Fibroblast of gingiva (primary cell): ENCODE data around the gene ANTXRL.
"Not testable (repeated sequence)": the region's sequence is repeated elsewhere in the genome, so short reads cannot be mapped to it uniquely, and the experiment has no call there.

Source experiments
- DNase-seq: peaks from one replicate; pipeline ENCODE4 v3.0.0-alpha.2; 2011; ENCODE audit warnings: low read depth

Gene ANTXRL

DNA sequence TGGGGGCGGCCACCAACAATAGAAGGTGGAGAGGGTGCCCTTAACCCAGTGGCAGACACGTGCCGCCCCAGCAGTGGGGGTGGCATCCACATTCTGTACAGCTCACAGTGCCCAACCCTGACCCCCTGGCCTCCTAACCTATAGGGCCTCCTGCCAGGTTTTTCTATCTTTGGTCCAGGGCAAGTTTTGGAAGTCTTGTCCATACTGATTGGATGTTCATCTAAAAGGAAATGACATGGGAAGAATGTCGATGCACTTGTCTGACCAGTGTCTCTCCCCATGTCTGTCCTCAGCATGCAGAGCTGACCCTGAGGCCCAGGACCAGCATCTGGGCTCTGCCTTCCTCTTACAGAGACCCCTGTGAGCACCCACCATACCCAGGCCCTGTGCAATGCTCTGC, 32.3 kb upstream of the ANTXRL start:
- no peak for DNase-seq

DNA sequence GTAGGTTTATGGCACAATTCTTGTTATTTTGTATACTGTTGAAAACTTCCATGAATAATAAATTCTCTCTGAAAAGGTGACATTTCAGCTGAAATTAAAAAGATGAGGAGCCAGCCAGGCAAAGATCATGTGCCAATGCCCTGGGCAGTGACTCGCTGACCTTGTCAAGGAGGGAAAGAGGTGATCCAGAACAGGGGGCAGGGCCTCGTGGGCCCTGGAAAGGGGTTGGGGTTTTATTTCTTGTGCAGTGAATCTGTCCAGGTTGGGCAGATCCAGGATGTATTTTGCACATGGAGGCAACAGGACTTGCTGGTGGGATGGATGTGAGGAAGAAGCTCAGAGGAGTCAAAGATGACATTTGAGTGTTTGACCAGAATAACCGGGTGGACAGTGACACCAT, 31.6 kb upstream of the ANTXRL start:
- DNase-seq = not testable (repeated sequence)

DNA sequence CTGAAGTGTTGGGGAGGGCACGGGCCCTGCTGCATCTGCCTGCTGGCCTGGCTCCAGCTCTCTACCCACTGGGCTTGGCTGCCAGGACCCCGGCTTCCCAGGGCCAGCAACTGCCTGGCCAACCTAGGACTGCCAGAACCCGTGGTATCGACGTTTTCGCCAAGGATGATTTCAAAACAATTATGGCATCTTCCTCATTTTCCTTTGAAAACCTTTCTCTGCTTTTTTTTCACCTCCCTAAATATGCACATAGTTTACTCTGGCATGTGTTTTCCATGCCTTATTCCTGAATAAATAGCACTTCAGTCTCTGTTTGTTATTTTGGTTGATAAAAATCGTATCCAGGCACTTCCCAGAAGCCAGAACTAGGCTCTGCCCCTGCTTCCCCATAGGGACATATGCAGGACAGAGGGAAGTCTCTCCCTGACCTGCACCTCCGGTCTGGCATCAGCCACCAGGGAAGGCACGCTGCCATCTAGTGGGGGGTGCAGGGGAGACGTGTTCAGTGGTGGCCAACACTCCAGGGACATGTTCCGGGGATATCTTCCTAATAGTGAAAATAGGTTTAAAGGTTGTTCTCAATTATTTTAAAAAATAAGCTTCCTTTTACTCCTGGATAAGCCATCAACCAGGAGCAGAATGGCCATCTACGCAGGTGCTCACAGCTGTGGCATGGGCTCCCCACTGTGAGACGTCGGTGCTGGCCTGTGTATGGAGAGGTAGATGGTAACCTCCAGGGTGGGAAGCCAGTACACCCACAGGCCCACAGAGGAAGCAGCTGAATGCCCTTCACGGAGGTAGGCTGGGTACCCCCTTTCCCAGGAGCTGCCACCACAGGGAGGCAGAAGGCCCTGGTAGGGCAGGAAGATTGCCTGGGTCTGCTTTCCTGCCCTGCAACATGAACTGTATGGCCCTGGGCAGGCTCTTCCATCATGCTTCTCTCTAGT, 30.7 kb upstream of the ANTXRL start:
- DNase-seq = no peak

DNA sequence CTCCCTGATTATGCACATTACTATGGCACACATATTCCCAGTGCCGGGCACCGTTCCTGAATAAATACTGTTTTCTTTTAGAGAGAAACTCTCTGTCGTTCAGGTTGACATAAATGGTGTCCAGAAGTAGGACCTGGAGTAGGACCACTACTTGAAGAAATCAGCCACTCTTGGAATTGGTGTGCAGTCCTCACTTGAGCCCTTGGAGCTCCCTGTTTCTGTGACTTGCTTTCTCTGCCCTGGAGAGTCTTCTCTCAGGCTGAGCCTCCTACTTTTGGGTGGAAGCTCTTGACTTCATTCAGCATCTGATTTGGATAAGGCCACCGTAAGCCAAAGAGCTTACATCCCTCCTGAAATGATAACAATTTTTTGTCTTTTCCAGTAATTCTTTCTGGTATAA, 29.7 kb upstream of the ANTXRL start:
- DNase-seq = no peak

DNA sequence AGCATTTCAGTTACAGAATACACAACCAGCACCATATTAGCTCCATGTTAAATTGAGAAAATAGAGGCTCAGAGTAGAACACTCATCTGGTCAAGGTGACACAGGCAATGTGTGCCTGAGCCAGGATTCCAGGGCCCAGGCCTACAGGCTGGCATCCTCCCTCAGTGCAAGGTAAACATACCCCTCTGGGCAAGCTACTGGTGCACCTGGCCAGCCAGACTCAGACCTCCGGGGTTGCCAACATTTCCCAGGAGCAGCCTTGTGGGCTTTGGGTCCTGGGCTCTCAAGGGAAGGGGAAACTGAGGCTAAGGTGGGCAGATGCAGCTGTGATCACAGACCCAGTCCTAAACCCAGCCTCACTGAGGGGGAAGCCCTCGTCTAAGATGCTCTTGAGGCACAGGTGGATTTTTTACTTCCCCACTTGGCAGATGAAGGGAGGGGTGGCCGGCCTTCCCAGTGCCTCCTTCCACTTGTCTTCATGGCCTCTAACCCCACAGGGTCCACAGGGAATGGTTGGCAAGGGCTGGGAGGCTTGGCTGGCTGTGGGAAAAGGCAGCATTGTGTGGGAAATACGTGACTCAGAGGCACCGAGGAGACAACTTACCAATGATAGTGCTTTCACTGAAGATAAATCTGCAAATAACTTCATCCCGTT, 23.8 kb upstream of the ANTXRL start:
- not testable (repeated sequence) for DNase-seq

DNA sequence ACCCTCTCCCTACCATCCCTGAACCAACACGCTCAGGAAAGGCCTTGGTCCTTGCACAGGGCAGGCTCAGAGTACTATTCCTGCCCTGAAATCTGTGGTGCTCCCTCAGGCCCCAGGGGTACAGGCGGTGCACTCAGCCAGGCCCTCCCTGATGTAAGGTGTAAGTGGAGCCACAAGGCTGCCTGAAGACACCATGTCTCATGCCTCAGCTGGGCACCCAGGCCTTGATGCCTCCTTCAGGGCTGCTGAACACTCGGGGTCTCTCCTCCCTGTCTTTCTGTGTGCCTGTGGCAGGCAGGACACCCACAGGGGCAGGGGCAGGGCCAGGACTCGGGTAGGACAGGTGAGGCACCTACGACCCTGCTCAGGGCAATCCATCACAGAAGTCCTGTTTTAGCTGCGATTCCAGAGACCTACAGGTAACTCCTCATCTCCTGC, 22.9 kb upstream of the ANTXRL start:
- DNase-seq = no peak

DNA sequence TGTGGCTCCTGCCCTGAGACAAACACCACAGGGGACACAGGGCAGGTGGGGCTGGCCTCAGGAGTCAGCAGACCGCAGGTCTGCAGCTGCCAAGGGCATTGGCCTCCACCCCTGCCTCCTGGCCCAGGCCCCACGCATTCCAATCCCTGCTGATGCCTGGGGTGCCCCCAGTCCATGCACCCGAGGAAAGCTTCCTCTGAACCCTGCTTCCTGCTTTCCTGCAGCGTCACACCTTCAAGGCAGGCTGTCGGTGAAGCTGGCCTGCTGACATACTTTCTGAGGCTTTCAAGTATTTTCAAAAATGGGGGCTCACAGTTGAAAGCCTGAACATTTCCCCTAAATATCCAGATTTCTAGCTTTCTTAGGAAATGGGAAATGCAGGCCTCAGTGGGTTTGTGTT, 22.5 kb upstream of the ANTXRL start:
- DNase-seq = no peak

DNA sequence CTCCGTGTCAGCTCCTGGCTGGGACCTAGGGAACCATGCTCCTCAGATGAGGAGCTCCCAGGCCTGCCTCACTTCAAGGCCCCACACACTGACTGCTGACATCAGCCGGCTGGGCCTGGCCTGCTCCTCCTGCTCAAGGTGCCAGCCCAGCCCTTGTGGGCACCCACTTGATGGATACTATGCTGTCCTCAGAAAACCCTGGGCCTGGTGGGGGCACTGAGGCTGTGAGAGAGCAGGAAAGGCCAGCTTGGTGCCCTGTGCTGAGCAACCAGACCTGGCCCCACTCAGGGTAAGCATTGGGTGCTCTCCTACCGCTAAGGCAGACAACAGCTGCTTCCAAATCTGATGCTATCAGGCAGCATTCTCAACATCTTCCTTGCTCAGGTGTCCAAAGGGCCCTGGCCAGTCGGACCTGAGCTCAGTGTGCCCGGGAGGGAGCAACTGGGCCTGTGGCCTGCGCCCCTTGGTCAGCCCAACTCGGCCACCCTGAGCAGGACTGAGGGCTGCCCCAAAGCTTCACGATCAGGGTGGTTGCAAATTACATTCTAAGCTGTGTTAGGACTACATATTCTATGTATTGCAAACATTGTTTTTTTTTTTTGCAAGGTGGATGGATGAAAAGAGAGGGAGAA, 21.9 kb upstream of the ANTXRL start:
- DNase-seq = no peak

DNA sequence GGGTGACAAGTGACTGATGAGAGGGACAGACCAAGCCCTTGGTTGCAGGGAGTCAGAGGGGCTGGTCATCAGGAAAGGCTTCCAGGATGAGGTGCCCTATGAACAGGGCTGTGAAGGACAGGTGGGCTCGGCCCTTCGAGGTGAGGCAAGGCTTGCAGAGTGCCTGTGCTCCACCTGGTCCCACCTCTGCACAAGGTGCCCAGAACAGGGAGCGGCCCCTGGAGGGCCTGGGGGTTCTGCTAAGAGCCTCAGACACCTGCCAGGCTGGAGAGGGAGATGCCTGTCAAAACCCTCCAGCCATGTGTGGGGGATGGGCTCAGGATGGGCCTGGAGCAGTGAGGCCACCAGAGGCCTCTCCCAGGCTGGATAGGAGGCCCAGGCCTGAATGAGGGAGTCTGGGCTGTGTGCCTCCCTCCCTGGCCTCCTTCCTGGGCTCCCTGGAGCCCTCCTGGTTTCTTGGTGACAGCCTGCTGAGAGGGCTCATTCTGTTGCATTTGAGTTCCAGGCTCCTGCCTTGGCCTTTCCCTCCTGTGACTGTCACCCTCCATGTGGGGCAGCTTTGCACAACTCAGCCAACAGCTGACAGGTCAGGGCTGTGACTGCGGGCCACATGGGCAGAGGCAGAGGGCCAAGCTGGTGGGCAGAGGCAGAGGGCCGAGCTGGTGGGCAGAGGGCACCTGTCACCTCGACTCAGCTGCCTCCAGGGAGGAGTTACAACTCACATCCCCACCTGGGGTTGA, 21.1 kb upstream of the ANTXRL start:
- not testable (repeated sequence) for DNase-seq

DNA sequence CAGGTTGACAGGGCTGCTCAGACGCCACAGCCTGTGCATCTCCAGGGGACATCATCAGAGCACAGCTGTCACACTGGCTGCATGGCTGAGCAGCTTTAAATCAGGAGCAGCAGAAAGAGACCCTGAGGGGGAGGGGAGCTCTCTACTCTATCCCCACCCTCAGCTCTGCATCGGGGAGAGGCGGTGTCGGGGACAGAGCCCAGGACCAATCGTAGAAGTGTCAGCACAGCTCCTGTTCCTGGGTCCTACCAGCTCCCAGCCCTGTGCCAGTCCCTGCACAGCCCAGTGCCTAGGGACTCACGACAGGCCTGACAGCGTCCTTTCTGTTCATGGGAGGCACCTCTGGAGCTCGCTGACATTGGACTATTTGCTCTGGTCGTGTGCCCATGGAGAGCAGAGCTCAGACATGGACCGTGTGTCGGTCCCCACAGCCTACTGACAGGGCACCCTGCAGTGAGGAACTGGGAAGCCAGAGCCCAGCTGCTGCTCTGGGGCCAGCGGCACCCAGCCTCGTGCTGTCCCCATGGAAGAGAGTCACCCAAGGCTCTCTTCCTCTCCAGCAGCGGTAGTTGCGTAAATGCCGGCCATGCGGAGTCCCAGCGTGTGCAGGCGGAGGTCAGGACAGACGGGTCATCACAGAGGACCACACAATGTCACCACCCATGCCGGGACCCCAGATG, 20.4 kb upstream of the ANTXRL start:
- no peak for DNase-seq

DNA sequence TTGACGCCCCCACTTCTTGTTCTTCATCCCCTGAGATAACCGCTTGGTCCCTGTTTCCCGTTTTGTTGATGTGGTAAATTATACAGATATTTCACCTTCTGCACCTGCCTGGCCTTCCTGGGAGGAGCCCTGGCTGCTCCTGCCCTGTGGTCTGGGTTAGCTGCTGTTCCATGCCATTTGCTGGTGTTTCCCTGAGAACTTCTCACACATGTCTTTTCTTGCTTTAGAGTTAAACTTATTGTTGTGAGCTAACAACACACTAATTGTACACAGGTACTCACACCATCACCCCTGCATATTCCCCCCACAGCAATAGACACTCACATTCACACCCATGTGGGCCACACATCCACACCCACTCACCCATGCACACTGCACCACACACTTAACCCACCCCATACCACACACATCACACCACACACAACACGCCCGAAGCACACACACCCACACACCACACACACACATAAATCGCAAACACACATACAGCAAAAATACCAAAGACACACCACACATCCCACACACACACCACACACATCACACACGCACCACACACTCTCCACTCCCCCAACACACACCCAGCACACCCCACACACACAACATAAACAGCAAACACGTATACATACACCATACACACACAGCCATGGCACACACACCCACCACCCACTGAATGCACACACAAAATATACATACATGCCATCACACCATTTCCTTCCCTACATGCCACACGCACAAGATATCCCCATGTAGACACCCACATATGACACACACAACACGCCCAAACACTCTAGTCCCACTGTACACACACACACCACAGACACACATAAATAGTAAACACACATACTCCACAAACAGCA, 19.4 kb upstream of the ANTXRL start:
- DNase-seq = no peak

DNA sequence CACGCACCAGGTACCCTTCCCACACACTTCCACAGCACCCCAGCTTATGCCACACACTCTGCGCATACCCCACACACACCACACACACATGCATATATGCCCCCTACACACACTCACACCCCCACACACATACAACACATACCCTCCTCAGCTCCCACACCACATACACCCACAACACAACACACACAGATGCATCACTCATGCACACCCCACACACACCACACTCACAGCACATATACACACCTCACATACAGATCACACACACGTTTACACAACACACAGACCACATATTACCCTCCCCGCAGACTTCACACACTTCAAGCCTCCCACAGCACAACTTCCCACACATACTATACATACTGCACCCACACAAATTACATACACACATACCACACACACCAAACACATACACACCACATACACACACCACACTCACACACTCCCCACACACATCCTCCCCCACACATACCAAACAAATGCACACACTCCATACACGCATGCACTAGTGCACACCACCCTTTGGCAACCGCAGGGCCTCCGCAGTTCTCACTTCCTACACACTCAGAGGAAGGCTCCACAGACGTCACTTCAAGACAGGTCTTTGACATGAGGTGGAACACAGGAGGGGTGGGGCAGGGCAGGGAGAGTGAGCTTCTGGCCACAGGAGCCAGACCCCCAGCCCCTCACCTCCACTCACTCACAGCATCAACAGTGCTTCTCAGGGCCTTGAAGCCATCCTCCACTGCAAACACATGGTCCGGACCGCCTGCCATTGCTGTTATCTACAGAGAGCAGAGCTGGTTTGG, 18.5 kb upstream of the ANTXRL start:
- no peak for DNase-seq

DNA sequence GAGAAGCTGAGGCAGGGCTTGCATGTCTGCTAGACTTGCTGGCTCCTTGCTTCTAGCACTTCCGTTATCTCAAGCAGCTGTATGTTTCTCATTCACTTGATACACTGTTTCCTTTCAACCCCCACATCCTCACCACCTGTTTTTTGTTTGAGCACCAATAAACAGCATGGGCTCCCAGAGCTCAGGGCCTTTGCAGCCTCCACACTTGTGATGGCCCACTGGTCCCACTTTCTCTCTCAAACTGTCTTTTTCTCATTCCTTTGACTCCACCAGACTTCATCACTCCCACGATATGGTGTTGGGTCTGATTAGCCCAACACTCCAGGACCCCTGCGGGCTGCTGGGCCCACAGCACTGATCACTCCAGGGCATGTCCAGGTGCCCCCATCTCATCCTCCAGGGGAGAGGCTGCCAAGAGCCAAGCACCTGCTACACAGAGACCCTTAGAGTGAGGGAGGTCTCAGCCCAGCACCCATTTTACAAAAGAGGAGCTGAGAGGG, 17.2 kb upstream of the ANTXRL start:
- DNase-seq = not testable (repeated sequence)

DNA sequence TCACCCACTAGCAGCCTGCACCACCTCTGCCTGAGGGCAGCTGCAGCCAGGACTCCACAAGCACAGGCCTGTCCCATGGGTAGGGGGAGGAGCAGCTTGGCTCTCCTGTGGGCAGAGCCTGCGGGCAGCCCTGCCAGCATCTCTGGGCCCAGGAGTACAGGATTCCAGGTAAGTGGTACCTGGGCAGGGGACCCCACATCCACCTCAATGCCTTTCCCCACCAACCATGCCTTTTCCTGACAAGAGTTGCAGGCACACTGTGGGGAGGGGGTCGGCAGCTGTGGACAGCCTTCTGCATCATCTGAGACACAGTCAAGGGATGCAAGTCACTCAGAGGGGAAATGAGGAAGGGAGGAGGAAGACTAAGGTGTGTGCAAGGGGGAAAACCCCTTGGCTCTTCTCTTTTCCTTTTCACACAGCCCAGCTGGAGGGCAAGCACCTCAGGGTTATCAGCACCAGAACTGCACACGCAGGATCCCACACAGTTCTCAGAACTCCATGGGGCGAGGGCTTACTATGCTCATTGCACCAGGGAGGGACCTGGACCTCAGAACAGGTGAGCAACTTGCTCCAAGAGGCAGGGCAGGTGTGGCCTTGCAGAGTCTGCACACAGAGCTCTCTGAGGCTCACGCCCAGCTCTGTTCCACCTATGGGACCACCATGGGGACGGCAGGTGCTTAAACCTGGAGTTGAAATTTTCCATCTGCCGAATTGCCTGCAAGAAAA, 16.5 kb upstream of the ANTXRL start:
- no peak for DNase-seq

DNA sequence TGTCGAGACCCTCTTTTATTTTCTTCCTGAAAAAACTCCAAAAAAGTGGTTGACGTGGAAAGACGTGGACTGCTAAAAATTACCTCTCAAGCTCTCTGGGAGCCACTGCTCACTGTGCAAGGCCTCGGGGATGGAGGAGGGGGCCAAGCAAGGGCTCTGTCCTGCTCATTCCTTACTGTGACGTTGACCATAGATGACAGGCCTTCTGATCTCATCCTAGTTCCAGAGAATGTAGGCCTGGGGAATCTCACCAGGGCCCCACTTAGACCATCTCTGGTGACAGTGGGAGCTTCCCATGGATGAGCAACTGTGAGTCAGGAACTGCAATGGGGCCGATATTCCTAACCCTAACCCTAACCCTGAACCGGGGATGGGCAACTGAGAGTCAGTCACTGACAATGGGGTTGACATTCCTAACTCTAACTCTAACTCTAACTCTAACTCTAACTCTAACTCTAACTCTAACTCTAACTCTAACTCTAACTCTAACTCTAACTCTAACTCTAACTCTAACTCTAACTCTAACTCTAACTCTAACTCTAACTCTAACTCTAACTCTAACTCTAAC, 15.8 kb upstream of the ANTXRL start:
- DNase-seq = not testable (repeated sequence)

DNA sequence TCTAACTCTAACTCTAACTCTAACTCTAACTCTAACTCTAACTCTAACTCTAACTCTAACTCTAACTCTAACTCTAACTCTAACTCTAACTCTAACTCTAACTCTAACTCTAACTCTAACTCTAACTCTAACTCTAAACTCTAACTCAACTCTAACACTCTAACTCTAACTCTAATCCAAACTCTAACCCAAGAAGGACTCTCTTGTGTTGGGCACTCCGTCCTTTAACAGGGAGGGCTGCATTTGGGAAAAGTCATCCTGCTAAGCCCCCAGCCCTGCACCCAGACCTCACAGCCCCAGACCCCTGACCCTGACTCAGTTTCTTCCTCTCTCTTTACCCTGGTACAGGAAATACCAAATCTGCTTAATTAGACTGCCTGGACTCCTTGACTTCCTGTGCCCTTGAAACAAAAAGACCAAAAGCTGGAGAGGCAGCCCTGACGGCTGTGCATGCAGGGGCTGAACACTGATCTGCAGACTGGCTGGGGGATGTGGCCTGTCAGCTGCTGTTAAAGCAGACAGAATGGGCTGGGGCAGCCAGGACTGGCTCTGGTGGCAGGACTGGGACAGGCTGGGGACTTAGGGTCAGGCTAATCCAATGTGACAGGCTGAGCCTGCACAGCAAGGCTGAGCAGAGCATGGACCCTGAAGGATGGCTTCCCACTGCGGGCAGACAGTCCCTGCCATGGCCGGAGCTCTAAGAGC, 14.8 kb upstream of the ANTXRL start:
- not testable (repeated sequence) for DNase-seq

DNA sequence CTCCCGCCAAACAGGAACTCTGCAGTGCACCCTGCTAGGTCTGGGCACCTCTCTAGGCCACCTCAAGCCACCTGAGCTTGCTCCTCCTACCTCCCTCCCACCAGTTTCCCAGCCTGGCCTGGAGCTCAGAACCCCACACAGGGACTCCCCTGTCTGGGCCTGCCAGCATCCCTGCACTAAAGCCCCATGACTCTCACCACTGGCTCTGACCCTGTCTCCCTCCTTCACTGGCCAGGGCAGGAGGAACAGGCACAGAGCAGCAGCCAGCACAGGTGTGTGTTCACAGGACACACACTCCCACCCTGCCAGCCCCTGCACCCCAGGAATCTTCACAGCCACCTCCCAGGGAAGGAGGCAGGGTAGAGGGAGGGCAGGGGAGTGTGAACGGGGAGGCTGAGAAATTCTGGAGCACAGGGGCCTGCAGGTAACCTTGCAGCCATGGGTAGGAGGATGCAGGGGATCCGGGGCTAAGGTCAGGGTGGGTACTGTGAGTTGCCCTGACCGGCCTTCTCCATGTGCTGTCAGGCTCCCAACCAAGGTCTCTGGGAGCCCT, 13.9 kb upstream of the ANTXRL start:
- DNase-seq = no peak
